HUES48 (cell line): ENCODE results near the gene ZFAND3.
"Not testable (repeated sequence)": the region's sequence is repeated elsewhere in the genome, so short reads cannot be mapped to it uniquely, and the experiment has no call there.

Experiments
- H3K27ac ChIP-seq: one replicate; pipeline ENCODE4 v1.7.0; 2013; ENCODE audit warnings: low read depth, low read length, inconsistent platforms
- H3K27me3 ChIP-seq: 2 replicates; pipeline ENCODE4 v1.6.1; 2013; ENCODE audit warnings: mild to moderate bottlenecking, low read length; ENCODE audit not compliant: control insufficient read depth, insufficient read depth
- H3K36me3 ChIP-seq: 2 replicates; pipeline ENCODE4 v1.6.1; 2013; ENCODE audit warnings: low read length; ENCODE audit not compliant: control insufficient read depth, insufficient read depth
- H3K4me1 ChIP-seq: 2 replicates; pipeline ENCODE4 v1.6.1; 2013; ENCODE audit warnings: mild to moderate bottlenecking, low read length; ENCODE audit not compliant: control insufficient read depth, insufficient read depth
- H3K4me3 ChIP-seq: 2 replicates; pipeline ENCODE4 v1.5.1; 2013; ENCODE audit warnings: mild to moderate bottlenecking, low read depth, low read length
- H3K9ac ChIP-seq: 2 replicates; pipeline ENCODE4 v1.6.1; 2013; ENCODE audit warnings: mild to moderate bottlenecking, low read depth, low read length, moderate library complexity
- H3K9me3 ChIP-seq: 2 replicates; pipeline ENCODE4 v1.6.1; 2013; ENCODE audit warnings: low read length; ENCODE audit not compliant: control insufficient read depth, insufficient read depth

ZFAND3 gene

GRCh38 chr6:38049861-38050397 is 230.4 kb downstream of the ZFAND3 start:
- not testable (repeated sequence) for H3K4me3 ChIP-seq, H3K9me3 ChIP-seq, H3K9ac ChIP-seq, H3K36me3 ChIP-seq, H3K27me3 ChIP-seq, H3K27ac ChIP-seq
- H3K4me1 ChIP-seq = peaks cover 13% of the 10 kb centered on the region; the same call in 1 of the 2 replicates

GRCh38 chr6:38051819-38052434 is 232.4 kb downstream of the ZFAND3 start:
- Histone ChIP-seq H3K9me3 (no peaks in the 10 kb centered on the region), H3K4me3 (no peak overlapping the region)

DNA sequence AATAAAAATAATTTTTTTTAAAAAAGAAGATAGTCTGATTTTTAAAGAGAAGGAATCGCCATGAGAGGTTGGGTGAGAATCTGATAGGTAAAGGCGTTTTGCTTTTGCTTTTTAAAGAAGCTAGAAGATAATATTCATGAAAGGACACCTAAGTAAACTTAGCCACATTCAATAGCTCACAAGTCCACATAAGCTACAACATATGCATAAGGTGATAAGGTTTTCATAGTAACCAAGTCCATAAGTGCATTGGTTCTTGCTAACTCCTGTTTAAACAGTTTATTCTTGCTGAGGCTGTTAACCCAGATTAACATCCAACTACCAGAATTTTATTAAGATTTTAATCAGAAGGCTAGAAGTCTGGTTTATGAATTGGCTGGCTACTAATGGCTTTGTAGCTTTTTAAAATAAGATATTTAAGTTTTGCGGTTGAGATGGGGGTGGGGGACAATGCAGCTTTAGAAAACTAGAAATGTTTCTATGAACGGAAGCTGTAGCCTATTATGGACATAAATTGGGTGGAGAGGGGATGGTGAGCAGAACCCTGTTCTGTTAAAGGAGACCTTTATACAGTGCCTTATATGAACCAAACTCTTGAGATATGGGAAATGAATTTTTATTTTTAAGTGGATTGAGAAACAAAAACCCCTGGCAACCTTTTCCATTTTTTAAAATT is 235.1 kb downstream of the ZFAND3 start:
- no peaks in the 10 kb centered on the region for H3K27me3 ChIP-seq
- no peaks in the 10 kb centered on the region for H3K36me3 ChIP-seq
- H3K4me3 ChIP-seq = no peak overlapping the region
- no peaks in the 10 kb centered on the region for H3K9me3 ChIP-seq
- no peak overlapping the region for H3K9ac ChIP-seq
- H3K4me1 ChIP-seq = peaks cover 32% of the 10 kb centered on the region
- no peak overlapping the region for H3K27ac ChIP-seq

More at GRCh38 chr6:38051819-38052434, 232.4 kb downstream of the ZFAND3 start:
- Histone ChIP-seq H3K36me3 (no peaks in the 10 kb centered on the region), H3K9ac (no peak overlapping the region), H3K27me3 (no peaks in the 10 kb centered on the region), H3K4me1 (peaks cover 32% of the 10 kb centered on the region), H3K27ac (no peak overlapping the region)

DNA sequence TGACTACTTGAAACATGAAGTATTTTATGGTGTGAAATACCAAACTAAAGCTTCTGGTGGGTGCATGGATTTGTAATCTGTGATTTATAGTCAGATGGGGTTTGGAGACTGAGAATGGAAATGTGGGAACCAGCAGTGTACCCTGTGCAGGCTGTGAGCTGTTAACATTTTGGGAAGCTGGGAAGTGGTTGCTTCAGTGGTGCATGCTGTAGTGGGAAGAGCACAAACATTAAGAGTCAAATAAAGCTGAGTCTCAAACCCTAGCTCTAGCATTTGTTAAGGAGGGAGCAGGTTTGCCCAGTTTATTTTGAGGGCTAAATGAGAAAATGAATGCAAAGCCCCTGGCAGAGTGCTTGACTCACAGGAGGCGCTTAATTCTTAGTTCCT is 235.7 kb downstream of the ZFAND3 start:
- Histone ChIP-seq H3K4me1 (peaks cover 32% of the 10 kb centered on the region), H3K9ac (no peak overlapping the region), H3K27ac (no peak overlapping the region), H3K36me3 (no peaks in the 10 kb centered on the region), H3K4me3 (no peak overlapping the region), H3K27me3 (no peaks in the 10 kb centered on the region), H3K9me3 (no peaks in the 10 kb centered on the region)

- no peaks in the 10 kb centered on the region for H3K27me3 ChIP-seq
- 0 out of 2 replicates have a peak, but pooled peaks cover under 1% of the 10 kb centered on the region for H3K36me3 ChIP-seq
- H3K4me1 ChIP-seq = peaks cover 29% of the 10 kb centered on the region
- H3K9me3 ChIP-seq = no peaks in the 10 kb centered on the region
- H3K4me3 ChIP-seq = no peak overlapping the region
- H3K9ac ChIP-seq = no peak overlapping the region
- no peak overlapping the region for H3K27ac ChIP-seq
Measured at GRCh38 chr6:38056361-38056760, 236.8 kb downstream of the ZFAND3 start.

DNA sequence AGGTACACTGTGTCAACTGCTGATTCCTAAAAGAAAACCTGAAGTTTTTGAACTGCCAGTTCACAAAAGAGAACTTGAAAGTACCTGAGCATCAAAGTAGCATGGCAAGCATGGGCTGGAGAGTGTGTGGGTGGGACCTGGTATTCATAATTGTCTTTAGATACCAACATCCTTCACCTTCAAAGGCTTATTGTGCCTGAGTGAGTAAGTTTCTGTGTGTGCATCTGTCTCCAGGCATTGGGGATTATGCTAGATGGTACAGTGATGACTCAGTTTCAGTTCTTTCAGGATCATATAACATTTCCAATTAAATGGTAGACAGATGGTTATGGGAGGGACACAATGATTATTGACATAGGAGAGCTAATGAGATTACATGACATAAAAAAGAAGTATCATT is 238.5 kb downstream of the ZFAND3 start:
- H3K9ac ChIP-seq = no peak overlapping the region
- peaks cover 24% of the 10 kb centered on the region for H3K4me1 ChIP-seq
- H3K27ac ChIP-seq = no peak overlapping the region
- H3K9me3 ChIP-seq = no peaks in the 10 kb centered on the region
- peaks cover 16% of the 10 kb centered on the region for H3K36me3 ChIP-seq
- no peak overlapping the region for H3K4me3 ChIP-seq
- no peaks in the 10 kb centered on the region for H3K27me3 ChIP-seq

GRCh38 chr6:38062066-38062465 is 242.5 kb downstream of the ZFAND3 start:
- Histone ChIP-seq H3K9ac (no peak overlapping the region), H3K27ac (no peak overlapping the region), H3K9me3 (no peaks in the 10 kb centered on the region), H3K4me3 (no peak overlapping the region), H3K27me3 (no peaks in the 10 kb centered on the region), H3K36me3 (peaks cover 29% of the 10 kb centered on the region), H3K4me1 (no peaks in the 10 kb centered on the region)

DNA sequence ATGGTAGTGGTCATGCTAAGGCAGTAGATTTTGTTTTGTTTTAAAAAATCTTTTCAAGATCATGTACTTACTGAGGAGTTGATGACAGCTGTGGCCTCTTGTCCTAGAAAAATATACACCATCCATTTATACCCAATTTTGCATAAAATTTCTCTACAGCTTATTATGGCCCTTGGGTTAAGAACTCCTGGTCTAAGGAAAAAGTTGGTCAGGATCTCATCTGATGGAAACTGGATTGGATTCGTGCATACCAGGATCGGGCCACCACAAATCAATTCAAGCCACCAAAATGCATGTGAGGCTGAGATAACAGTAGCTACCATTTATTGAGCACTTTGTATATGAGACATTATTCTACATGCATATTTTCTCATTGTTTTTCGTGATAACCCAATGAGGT is 244.4 kb downstream of the ZFAND3 start:
- Histone ChIP-seq H3K4me3 (no peak overlapping the region), H3K27me3 (no peaks in the 10 kb centered on the region), H3K27ac (no peak overlapping the region), H3K4me1 (no peaks in the 10 kb centered on the region), H3K9me3 (no peaks in the 10 kb centered on the region), H3K9ac (no peak overlapping the region), H3K36me3 (peaks cover 29% of the 10 kb centered on the region)

DNA sequence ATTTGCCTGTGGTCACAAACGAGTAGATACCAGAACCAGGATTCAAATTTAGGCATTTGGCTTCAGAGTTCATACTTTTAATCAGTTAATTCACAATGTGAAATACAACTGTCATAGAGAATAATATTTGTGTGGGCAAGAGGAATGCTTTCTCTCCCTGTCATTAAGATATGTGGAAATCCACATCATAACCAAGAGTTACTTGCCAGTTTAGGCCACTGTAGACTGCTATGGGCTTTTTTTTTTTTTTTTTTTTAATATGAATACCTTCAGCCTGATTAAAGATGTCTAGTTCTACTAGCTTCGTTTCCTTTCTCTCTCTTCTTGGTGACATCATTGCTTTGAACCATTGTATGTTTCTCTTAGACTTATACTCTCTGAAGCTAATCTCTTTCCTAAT is 244.9 kb downstream of the ZFAND3 start:
- no peaks in the 10 kb centered on the region for H3K4me1 ChIP-seq
- no peak overlapping the region for H3K9ac ChIP-seq
- no peak overlapping the region for H3K4me3 ChIP-seq
- no peaks in the 10 kb centered on the region for H3K27me3 ChIP-seq
- H3K27ac ChIP-seq = no peak overlapping the region
- no peaks in the 10 kb centered on the region for H3K9me3 ChIP-seq
- peaks cover 29% of the 10 kb centered on the region for H3K36me3 ChIP-seq

- H3K9ac ChIP-seq = no peak overlapping the region
- H3K36me3 ChIP-seq = peaks cover 29% of the 10 kb centered on the region
- no peaks in the 10 kb centered on the region for H3K27me3 ChIP-seq
- H3K4me3 ChIP-seq = no peak overlapping the region
- no peak overlapping the region for H3K27ac ChIP-seq
- H3K4me1 ChIP-seq = no peaks in the 10 kb centered on the region
- no peaks in the 10 kb centered on the region for H3K9me3 ChIP-seq
Measured at GRCh38 chr6:38065734-38066305, 246.3 kb downstream of the ZFAND3 start.
